ENCODE data around the gene AKAP8. TPM values are rescaled to one million over a fixed set of nuclear protein-coding genes. Genes with fewer than 3 reads are reported as not detected.

AKAP8 gene
- total and polyA plus RNA-seq, 9 of the 15 experiments (the other 6 are each of a cell fraction or from before 2014, with no cell fraction given): 3.4 to 56.5 (median 15.0) TPM

DNA sequence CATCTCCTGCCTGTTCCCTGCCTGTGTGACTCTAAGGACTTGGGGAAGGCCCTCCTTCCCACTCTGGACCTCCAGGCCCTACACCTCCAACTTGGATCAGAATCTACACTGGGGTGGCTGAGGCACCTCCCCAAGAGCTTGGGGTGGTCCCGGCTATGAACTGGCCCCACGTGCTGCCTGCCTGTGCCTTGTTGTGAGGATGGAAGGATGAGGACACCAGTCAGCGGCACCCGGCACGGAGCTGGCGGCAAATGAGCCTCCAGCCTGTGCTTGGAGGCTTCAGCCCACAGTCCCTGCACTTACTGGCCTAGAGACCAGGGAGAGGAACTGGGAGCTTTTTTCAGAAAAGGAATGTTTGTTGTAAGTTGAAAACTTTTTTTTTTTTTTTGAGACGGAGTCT is 8.5 kb downstream of the AKAP8 start:
- in situ Hi-C loops (cut with MboI) (no loop called here), intact Hi-C loops (cut with micrococcal nuclease) (no loop called here)
- TF ChIP-seq NR2F6 (CRISPR knock-in tag; IDR thresholded peaks at IDR 0.05) (no peak), ZNF830 (CRISPR knock-in tag; IDR thresholded peaks at IDR 0.05) (no peak), CEBPG (CRISPR knock-in tag; IDR thresholded peaks at IDR 0.05) (no peak), CEBPG (tag; conservative IDR thresholded peaks at IDR 0.05 in 1 of 2, IDR thresholded peaks at IDR 0.05 in 1 of 2) (no peak), ZNF282 (CRISPR knock-in tag; IDR thresholded peaks at IDR 0.05) (no peak), SMAD1 (IDR thresholded peaks at IDR 0.05; ENCODE audit: low read depth, low read length, partially characterized antibody) (no peak)
- TF ChIP-seq, protein P1, sequence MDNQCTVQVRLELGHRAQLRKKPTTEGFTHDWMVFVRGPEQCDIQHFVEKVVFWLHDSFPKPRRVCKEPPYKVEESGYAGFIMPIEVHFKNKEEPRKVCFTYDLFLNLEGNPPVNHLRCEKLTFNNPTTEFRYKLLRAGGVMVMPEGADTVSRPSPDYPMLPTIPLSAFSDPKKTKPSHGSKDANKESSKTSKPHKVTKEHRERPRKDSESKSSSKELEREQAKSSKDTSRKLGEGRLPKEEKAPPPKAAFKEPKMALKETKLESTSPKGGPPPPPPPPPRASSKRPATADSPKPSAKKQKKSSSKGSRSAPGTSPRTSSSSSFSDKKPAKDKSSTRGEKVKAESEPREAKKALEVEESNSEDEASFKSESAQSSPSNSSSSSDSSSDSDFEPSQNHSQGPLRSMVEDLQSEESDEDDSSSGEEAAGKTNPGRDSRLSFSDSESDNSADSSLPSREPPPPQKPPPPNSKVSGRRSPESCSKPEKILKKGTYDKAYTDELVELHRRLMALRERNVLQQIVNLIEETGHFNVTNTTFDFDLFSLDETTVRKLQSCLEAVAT (IDR thresholded peaks at IDR 0.05): no peak
- Histone ChIP-seq H3K27me3 (ENCODE audit: control insufficient read depth in 2 of 2, insufficient read depth in 2 of 2, low read length in 2 of 2) (no peaks in the 10 kb centered on the region), H2AFZ (ENCODE audit: low read depth, low read length) (no peak overlapping the region), H4K20me1 (replicated peaks; ENCODE audit: control insufficient read depth, insufficient read depth, low read length) (peaks cover 15% of the 10 kb centered on the region), H3K79me2 (ENCODE audit: control insufficient read depth, insufficient read depth, low read length) (peaks cover 31% of the 10 kb centered on the region), H3K9ac (ENCODE audit: insufficient read depth in 1 of 2, low read depth in 2 of 2, low read length in 2 of 2) (peak overlapping the region in 1 of 2 experiments; percentile 35; a peak in 1 of 4 replicates), H3K36me3 (ENCODE audit: control insufficient read depth, insufficient read depth, low read length) (peaks cover 93% of the 10 kb centered on the region; the same call in 2 of the 3 replicates), H3K4me2 (ENCODE audit: insufficient read depth, low read length) (no peak overlapping the region), H3K9me1 (ENCODE audit: control insufficient read depth, insufficient read depth, low read length) (peaks cover 3% of the 10 kb centered on the region), H3K27ac (ENCODE audit: extremely low read depth, low read depth, low read length) (no peak overlapping the region), H3K9me3 (replicated peaks; ENCODE audit: control insufficient read depth, insufficient read depth, low read depth, low read length) (no peaks in the 10 kb centered on the region), H3K4me3 (no peak overlapping the region), H3K4me1 (replicated peaks in 1 of 2; ENCODE audit: control insufficient read depth in 2 of 2, insufficient read depth in 2 of 2, low read length in 2 of 2) (peaks cover 0 to 28% of the 10 kb centered on the region in 2 experiments; a peak in 3 of 5 replicates)
- DNase-seq (ENCODE audit: extremely low read depth in 1 of 4, low spot score in 3 of 4) (no peak), ATAC-seq (no peak), FAIRE-seq (no peak)
- BruUV-seq (replicated peaks): no TSS peak
- CTCF ChIA-PET (ENCODE audit: low intra/inter-chr PET ratio): no interaction called here
- POLR2A ChIA-PET: interaction anchor here (0.6 to 3.4 kb wide), 5 partner anchors 8 to 120 kb away, joined by 3 to 21 read pairs (median 5); partner anchors contain the start of gene AKAP8
- WGBS (ENCODE audit: insufficient coverage, low coverage, missing lambda C conversion rate): 100% methylated on average over 5 of the region's 7 CpGs
